Liver (tissue), 9 donors: Measurements from ENCODE around the gene TECTB. TPM values are rescaled to one million over a fixed set of nuclear protein-coding genes. Genes with fewer than 3 reads are reported as not detected.
"Not testable (repeated sequence)": the region's sequence is repeated elsewhere in the genome, so short reads cannot be mapped to it uniquely, and the experiment has no call there.

Experiments
- DNase-seq: peaks from one replicate; pipeline ENCODE4 v3.0.0-alpha.2; 2017; ENCODE audit warnings: low spot score
- H3K27ac ChIP-seq, 2 donors: one replicate each; pipeline ENCODE4 v1.7.0; 2013; ENCODE audit warnings: inconsistent platforms in 2 of 2, low read length in 2 of 2, control low read depth in 1 of 2, low read depth in 1 of 2, mild to moderate bottlenecking in 1 of 2
- H3K27me3 ChIP-seq, 4 donors: one replicate each; pipeline versions ENCODE4 v1.6.1 to v1.7.0; 2013; ENCODE audit warnings: low read length in 3 of 4, inconsistent platforms in 1 of 4, mild to moderate bottlenecking in 1 of 4, moderate library complexity in 1 of 4; ENCODE audit not compliant: control insufficient read depth in 4 of 4, insufficient read depth in 4 of 4
- H3K36me3 ChIP-seq, 4 donors: one replicate each; pipeline versions ENCODE4 v1.6.1 to v1.7.0; 2013; ENCODE audit warnings: low read length in 3 of 4, mild to moderate bottlenecking in 3 of 4, low read depth in 1 of 4, moderate library complexity in 1 of 4; ENCODE audit not compliant: control insufficient read depth in 4 of 4, insufficient read depth in 3 of 4
- H3K4me1 ChIP-seq, 4 donors: one replicate each; pipeline versions ENCODE4 v1.6.1 to v1.7.0; 2013; ENCODE audit warnings: low read length in 3 of 4, mild to moderate bottlenecking in 3 of 4, moderate library complexity in 1 of 4; ENCODE audit not compliant: control insufficient read depth in 4 of 4, insufficient read depth in 4 of 4
- H3K4me3 ChIP-seq, 3 donors: one replicate each; pipeline versions ENCODE4 v1.6.1 to v1.7.0; 2013; ENCODE audit warnings: low read length in 3 of 3, control low read depth in 1 of 3, low read depth in 1 of 3, mild to moderate bottlenecking in 1 of 3
- H3K9ac ChIP-seq, 2 donors: one replicate each; pipeline ENCODE4 v1.7.0; 2013; ENCODE audit warnings: low read length in 2 of 2, mild to moderate bottlenecking in 2 of 2, moderate library complexity in 2 of 2, control low read depth in 1 of 2, low read depth in 1 of 2
- H3K9me3 ChIP-seq, 4 donors: one replicate each; pipeline versions ENCODE4 v1.6.1 to v1.7.0; 2013; ENCODE audit warnings: low read length in 3 of 4; ENCODE audit not compliant: control insufficient read depth in 4 of 4
- ATF3 ChIP-seq: IDR thresholded peaks from 2 replicates; pipeline ENCODE4 v1.6.1; 2016; ENCODE audit warnings: antibody characterized with exemption
- EGR1 ChIP-seq, 2 donors: IDR thresholded peaks; 2 replicates each; pipeline ENCODE4 v1.6.1; 2016 to 2018; ENCODE audit warnings: antibody characterized with exemption in 2 of 2, low read depth in 2 of 2
- GABPA ChIP-seq, 2 donors: IDR thresholded peaks in 1 of 2; conservative IDR thresholded peaks in 1 of 2; 2 replicates each; pipeline ENCODE4 v1.6.1; 2016; ENCODE audit warnings: antibody characterized with exemption in 2 of 2, mild to moderate bottlenecking in 1 of 2, moderate library complexity in 1 of 2
- HNF4A ChIP-seq, 2 donors: conservative IDR thresholded peaks; 2 replicates each; pipeline ENCODE4 v1.6.1; 2016; ENCODE audit warnings: antibody characterized with exemption in 2 of 2, mild to moderate bottlenecking in 2 of 2
- JUND ChIP-seq, 2 donors: IDR thresholded peaks; 2 replicates each; pipeline ENCODE4 v1.6.1; 2016; ENCODE audit warnings: antibody characterized with exemption in 2 of 2
- MAX ChIP-seq: IDR thresholded peaks from 2 replicates; pipeline ENCODE4 v1.6.1; 2016; ENCODE audit warnings: antibody characterized with exemption
- RAD21 ChIP-seq, 2 donors: IDR thresholded peaks; 2 replicates each; pipeline ENCODE4 v1.6.1; 2016; ENCODE audit warnings: antibody characterized with exemption in 2 of 2, mild to moderate bottlenecking in 2 of 2
- REST ChIP-seq: IDR thresholded peaks from 2 replicates; pipeline ENCODE4 v1.6.1; 2016; ENCODE audit warnings: antibody characterized with exemption, mild to moderate bottlenecking
- RXRA ChIP-seq, 2 donors: IDR thresholded peaks; 2 replicates each; pipeline ENCODE4 v1.6.1; 2017 to 2018; ENCODE audit warnings: antibody characterized with exemption in 2 of 2, mild to moderate bottlenecking in 1 of 2
- TAF1 ChIP-seq: conservative IDR thresholded peaks from 2 replicates; pipeline ENCODE4 v1.6.1; 2016; ENCODE audit warnings: antibody characterized with exemption, mild to moderate bottlenecking
- YY1 ChIP-seq: IDR thresholded peaks from 2 replicates; pipeline ENCODE4 v1.6.1; 2016; ENCODE audit warnings: antibody characterized with exemption, mild to moderate bottlenecking
- WGBS: extraction: QIAGEN DNeasy Blood & Tissue Kit; methylation state at CpG from one replicate; pipeline ENCODE4 v1.1.7; 2013; 5-methylcytosine and 5-hydroxymethylcytosine counted together
- polyA plus RNA-seq, 2 donors: library from polyadenylated mRNA; stranded (reverse) in 1 of 2; unstranded in 1 of 2; fragments of 200-250 nt in 1 of 2; fragments of >200 nt in 1 of 2; fragmentation: Nextera tagmentation in 1 of 2; extraction: Ambion mirVana in 1 of 2; gene quantifications; one replicate each; pipeline versions ENCODE4 v1.2.1 to v1.2.3, GENCODE V29; 2013 to 2015
- total RNA-seq, 2 donors: library from RNA; depleted of rRNA; stranded (reverse); fragments of >200 nt; gene quantifications; one replicate each; pipeline ENCODE4 v1.2.3, GENCODE V29; 2014
- donor health status: healthy.
- donor health status: healthy.
- donor health status: healthy.
- donor health status: healthy.
- donor health status: healthy.

TECTB gene
- total and polyA plus RNA-seq, 4 donors: 0.05 to 0.44 (median 0.08) TPM

GRCh38 chr10:112251238-112251637 is 32.0 kb upstream of the TECTB start:
- H3K36me3 ChIP-seq, H3K27ac ChIP-seq, H3K4me3 ChIP-seq, H3K9me3 ChIP-seq, H3K9ac ChIP-seq, H3K4me1 ChIP-seq, H3K27me3 ChIP-seq, DNase-seq: not testable (repeated sequence)
- 79% methylated on average over 8 of the region's 9 CpGs for WGBS

GRCh38 chr10:112258407-112258806 is 24.8 kb upstream of the TECTB start:
- Histone ChIP-seq H3K9ac (no peak overlapping the region), H3K4me3 (no peak overlapping the region), H3K4me1 (peaks cover 5 to 26% (median 13%) of the 10 kb centered on the region in 4 donors), H3K27me3 (no peaks in the 10 kb centered on the region), H3K27ac (peak overlapping the region in 1 of 2 donors; percentile 9), H3K36me3 (no peaks in the 10 kb centered on the region), H3K9me3 (no peaks in the 10 kb centered on the region)
- no peak for DNase-seq
- WGBS: 86% methylated on average over 1 of the region's 1 CpG
- peak; percentile 13 for TF ChIP-seq REST
- TF ChIP-seq RAD21 (IDR thresholded peaks at IDR 0.05): peak; percentile 15 to 31
- peak; percentile 38 to 48 for TF ChIP-seq RXRA (IDR thresholded peaks at IDR 0.05)
- peak; percentile 25 to 40 for TF ChIP-seq HNF4A (conservative IDR thresholded peaks at IDR 0.05)
- TF ChIP-seq TAF1: peak; percentile 21
- no peak for TF ChIP-seq GABPA (IDR thresholded peaks at IDR 0.05 in 1 of 2, conservative IDR thresholded peaks at IDR 0.05 in 1 of 2)
- peak; percentile 42 for TF ChIP-seq YY1
- TF ChIP-seq EGR1 (IDR thresholded peaks at IDR 0.05; ENCODE audit: low read depth in 2 of 2): no peak

GRCh38 chr10:112259688-112260087 is 23.5 kb upstream of the TECTB start:
- no peak for DNase-seq
- H3K27me3 ChIP-seq: no peaks in the 10 kb centered on the region
- H3K4me3 ChIP-seq: no peak overlapping the region
- H3K9me3 ChIP-seq: no peaks in the 10 kb centered on the region
- TF ChIP-seq MAX: no peak
- TF ChIP-seq EGR1 (IDR thresholded peaks at IDR 0.05; ENCODE audit: low read depth in 2 of 2): no peak
- TF ChIP-seq RAD21 (IDR thresholded peaks at IDR 0.05): no peak
- TF ChIP-seq JUND (IDR thresholded peaks at IDR 0.05): no peak
- TF ChIP-seq ATF3: no peak
- no peak for TF ChIP-seq GABPA (IDR thresholded peaks at IDR 0.05 in 1 of 2, conservative IDR thresholded peaks at IDR 0.05 in 1 of 2)
- H3K27ac ChIP-seq: no peak overlapping the region
- H3K9ac ChIP-seq: no peak overlapping the region
- H3K36me3 ChIP-seq: no peaks in the 10 kb centered on the region
- H3K4me1 ChIP-seq: peaks cover 5 to 26% (median 13%) of the 10 kb centered on the region in 4 donors
